Lower leg skin (tissue), 3 donors: ENCODE data around the gene PRICKLE2.

Source experiments
- CTCF ChIP-seq, 3 donors: fragments of 450-650 bp; IDR thresholded peaks; one replicate each; pipeline ENCODE4 v1.5.1; 2016; ENCODE audit warnings: antibody characterized with exemption in 3 of 3, mild to moderate bottlenecking in 3 of 3, moderate library complexity in 2 of 3
- POLR2A ChIP-seq, 2 donors: fragments of 450-650 bp; IDR thresholded peaks; one replicate each; pipeline ENCODE4 v1.6.1; 2016 to 2017; ENCODE audit warnings: antibody characterized with exemption in 2 of 2, mild to moderate bottlenecking in 1 of 2, moderate library complexity in 1 of 2

- TF ChIP-seq CTCF (IDR thresholded peaks at IDR 0.05) (no peak), POLR2A (IDR thresholded peaks at IDR 0.05) (no peak)
Observed at GRCh38 chr3:64147211-64147610, 78.1 kb downstream of the PRICKLE2 start.
